Subcutaneous abdominal adipose tissue (tissue), 5 donors: ENCODE data around the gene TBC1D3H.
"Not testable (repeated sequence)": the region's sequence is repeated elsewhere in the genome, so short reads cannot be mapped to it uniquely, and the experiment has no call there.

Source experiments
- H3K27ac ChIP-seq: one replicate; pipeline ENCODE4 v1.7.0; 2013; ENCODE audit warnings: low read depth, mild to moderate bottlenecking, inconsistent platforms, low read length, moderate library complexity
- H3K27me3 ChIP-seq, 5 donors: one replicate each; pipeline ENCODE4 v1.7.0; 2013; ENCODE audit warnings: low read length in 5 of 5, inconsistent platforms in 1 of 5; ENCODE audit not compliant: control insufficient read depth in 5 of 5, insufficient read depth in 4 of 5
- H3K36me3 ChIP-seq, 5 donors: one replicate each; pipeline ENCODE4 v1.7.0; 2013; ENCODE audit warnings: low read length in 5 of 5; ENCODE audit not compliant: control insufficient read depth in 5 of 5, insufficient read depth in 5 of 5
- H3K4me1 ChIP-seq, 5 donors: one replicate each; pipeline ENCODE4 v1.7.0; 2013; ENCODE audit warnings: low read length in 5 of 5, mild to moderate bottlenecking in 3 of 5, moderate library complexity in 1 of 5; ENCODE audit not compliant: control insufficient read depth in 5 of 5, insufficient read depth in 5 of 5
- H3K4me3 ChIP-seq, 5 donors: one replicate each; pipeline ENCODE4 v1.7.0; 2013; ENCODE audit warnings: low read length in 5 of 5, low read depth in 1 of 5
- H3K9ac ChIP-seq, 5 donors: one replicate each; pipeline ENCODE4 v1.7.0; 2013; ENCODE audit warnings: low read length in 5 of 5, mild to moderate bottlenecking in 4 of 5, moderate library complexity in 3 of 5
- H3K9me3 ChIP-seq, 5 donors: one replicate each; pipeline ENCODE4 v1.7.0; 2013; ENCODE audit warnings: low read length in 5 of 5; ENCODE audit not compliant: control insufficient read depth in 5 of 5
- donor health status: healthy.
- donor health status: healthy.
- donor health status: healthy.
- donor health status: healthy.
- donor health status: healthy.

Gene TBC1D3H

DNA sequence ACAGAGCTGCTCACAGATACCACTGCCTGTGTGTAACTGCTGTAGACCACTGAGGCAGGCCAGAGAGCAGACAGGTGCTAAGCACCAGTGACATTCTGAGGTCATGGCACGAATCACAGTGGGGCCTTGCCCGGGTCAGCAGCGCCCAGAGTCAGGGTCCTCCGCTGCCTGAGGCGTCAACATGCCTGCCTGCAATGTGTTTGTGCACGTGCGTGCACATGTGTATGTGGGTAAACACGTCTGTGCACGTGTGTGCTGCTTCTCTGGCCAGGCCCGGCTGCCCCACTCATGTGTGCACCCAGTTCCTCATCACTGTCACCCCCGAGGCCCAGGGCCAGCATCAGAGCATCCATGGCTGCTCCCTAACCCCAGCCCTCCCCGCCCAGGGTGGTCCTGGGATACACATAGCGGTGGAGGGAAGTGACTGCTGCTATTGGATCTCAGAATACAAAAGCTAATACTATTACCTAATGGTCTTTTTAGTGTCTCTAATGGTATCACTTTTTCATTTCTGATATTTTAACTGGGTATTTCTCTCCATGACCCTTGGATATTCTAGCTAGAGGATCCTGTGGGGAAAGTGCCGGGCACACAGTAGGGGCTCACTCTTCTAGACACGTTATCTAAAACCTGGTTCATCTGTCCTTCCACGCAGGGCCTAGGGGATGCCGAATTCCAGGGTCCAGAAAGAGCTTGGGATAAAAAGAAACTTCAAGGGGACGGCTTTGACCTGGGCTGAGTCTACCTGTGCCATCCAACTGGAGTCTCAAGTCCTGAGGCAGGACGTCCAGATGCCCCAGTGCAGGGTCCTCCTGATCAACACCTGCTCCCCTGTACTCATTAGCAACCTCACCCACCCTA, at the start of gene TBC1D3H:
Gene TBC1D3H, minus strand, starts transcription at position 51 of the 861 bp plus-strand sequence. CDS start 1,540 bp downstream, outside the sequence.
- H3K27me3 ChIP-seq: not testable (repeated sequence)

DNA sequence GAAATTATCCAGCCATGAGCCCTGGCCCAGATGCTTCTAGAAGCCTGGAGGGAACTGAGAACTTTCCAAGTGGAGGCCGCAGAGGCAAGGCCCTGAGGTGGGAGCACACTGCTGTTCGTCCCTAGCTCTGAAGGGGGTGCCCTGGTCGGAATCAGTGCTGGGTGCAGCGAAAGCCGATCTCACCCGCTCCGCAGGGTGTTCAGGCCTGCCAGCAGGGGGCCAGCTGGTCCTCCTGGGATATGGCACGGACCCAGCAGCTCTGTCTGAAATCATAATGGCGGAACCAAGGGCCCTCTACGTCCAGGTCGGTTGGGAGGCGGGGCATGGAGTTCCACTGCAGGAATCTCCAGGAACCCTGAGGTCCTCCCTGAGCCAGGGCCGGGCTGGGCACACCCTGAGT, 40.7 kb upstream of the TBC1D3H start:
- H3K4me3 ChIP-seq, H3K27me3 ChIP-seq, H3K36me3 ChIP-seq, H3K4me1 ChIP-seq, H3K27ac ChIP-seq, H3K9me3 ChIP-seq, H3K9ac ChIP-seq: not testable (repeated sequence)

More for the DNA sequence above, at the start of gene TBC1D3H:
- not testable (repeated sequence) for H3K9ac ChIP-seq, H3K36me3 ChIP-seq, H3K4me1 ChIP-seq, H3K4me3 ChIP-seq, H3K9me3 ChIP-seq, H3K27ac ChIP-seq

DNA sequence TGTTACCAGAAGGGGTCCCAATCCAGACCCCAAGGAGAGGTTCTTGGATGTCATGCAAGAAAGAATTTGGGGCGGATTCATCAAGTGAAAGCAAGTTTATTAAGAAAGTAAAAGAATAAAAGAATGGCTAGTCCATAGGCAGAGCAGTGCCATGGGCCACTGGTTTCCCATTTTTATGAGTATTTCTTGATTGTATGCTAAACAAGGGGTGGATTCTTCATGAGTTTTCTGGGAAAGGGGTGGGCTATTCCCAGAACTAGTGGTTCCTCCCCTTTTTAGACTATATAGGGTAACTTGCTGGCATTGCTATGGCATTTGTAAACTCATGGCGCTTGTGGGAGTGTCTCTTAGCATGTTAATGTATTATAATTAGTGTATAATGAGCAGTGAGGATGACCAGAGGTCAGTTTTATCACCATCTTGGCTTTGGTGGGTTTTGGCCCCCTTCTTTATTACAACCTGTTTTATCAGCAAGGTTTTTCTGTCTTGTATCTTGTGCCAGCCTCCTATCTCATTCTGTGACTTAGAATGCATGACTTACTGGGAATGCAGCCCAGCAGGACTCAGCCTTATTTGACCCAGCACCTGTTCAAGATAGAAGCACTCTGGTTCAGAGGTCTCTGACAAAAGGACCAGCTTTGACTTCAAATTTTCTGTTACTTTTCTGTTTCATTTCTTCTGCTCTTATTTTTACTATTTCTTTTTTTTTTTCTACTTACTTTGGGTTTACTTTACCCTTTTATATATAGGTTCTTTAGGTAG, 27.1 kb upstream of the TBC1D3H start:
- H3K27ac ChIP-seq, H3K4me1 ChIP-seq, H3K9me3 ChIP-seq, H3K9ac ChIP-seq, H3K36me3 ChIP-seq, H3K27me3 ChIP-seq, H3K4me3 ChIP-seq: not testable (repeated sequence)

DNA sequence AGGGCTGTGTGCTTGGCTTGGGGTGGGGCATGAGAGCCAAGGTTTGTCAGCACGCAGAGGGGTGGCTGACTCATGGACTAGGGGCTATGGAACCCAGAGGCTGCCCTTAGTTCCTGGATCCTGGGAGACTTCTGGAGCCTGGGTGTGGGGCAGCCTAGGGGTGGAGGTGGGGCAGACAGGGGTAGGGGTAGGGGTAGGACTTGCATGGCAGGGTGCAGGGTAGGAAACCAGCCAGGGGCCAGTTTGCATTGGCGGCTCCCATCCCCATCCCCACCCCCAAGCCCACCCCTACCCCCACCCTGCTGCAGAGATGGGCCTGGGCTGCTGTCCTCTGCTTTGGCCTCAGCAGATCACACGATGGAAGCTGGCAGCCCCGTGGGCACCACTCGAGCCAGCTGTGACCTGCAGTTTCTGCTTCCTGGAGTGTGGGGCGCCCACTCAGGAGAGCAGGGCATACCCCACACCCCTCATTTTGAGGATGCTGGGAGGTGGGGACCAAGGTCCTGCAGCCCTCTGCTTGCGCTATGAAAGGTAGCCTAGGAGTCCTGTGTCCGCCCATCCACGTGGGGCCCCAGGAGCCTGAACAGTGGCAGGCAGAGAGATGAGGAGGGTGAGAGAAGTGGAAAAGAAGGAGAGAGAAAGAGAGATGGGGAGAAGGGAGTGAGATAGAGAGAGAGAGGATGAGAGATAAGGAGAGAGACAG, 2.9 kb upstream of the TBC1D3H start:
- not testable (repeated sequence) for H3K9ac ChIP-seq, H3K27ac ChIP-seq, H3K27me3 ChIP-seq, H3K4me3 ChIP-seq, H3K9me3 ChIP-seq, H3K36me3 ChIP-seq, H3K4me1 ChIP-seq

DNA sequence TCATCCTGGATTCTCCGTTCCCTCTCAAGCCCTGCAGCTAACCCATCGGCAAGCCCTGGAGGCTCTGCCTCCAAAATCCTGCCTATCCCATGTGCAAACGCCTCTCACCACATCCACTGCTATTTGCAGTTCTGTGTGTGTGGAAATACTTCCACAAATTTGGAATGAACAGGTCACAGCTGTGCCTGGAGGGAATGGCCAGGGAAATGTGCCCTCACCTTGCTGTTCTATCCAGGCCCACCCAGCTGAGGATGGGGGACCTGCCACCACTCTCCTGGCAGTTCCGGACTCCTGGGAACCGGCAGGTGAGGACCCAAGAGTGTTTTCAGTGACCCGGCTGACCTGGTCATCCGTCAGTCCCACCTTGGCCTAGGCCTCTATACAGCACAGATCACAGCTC, 12.3 kb downstream of the TBC1D3H start:
- H3K4me3 ChIP-seq, H3K27me3 ChIP-seq, H3K4me1 ChIP-seq, H3K9ac ChIP-seq, H3K9me3 ChIP-seq, H3K36me3 ChIP-seq, H3K27ac ChIP-seq: not testable (repeated sequence)

DNA sequence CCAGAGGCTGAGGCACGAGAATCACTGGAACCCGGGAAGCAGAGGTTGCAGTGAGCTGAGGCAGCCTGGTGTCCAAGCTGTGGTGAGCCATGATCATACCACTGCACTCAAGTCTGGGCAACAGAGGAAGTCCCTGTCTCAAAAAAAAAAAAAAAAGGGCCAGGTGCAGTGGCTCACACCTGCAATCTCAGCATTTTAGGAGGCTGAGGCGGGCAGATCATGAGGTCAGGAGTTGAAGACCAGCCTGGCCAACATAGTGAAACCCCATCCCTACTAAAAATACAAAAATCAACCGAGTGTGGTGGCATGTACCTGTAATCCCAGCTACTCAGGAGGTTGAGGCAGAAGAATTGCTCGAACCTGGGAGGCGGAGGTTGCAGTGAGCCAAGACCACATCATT, 25.7 kb downstream of the TBC1D3H start:
- H3K36me3 ChIP-seq, H3K9me3 ChIP-seq, H3K27ac ChIP-seq, H3K27me3 ChIP-seq, H3K9ac ChIP-seq, H3K4me3 ChIP-seq, H3K4me1 ChIP-seq: not testable (repeated sequence)
